AG04450 (cell line): ENCODE measurements around the gene PLEKHG4. TPM values are rescaled to one million over a fixed set of nuclear protein-coding genes. Genes with fewer than 3 reads are reported as not detected.

Experiments
- CTCF ChIA-PET: fragments of 300-600, 350-600 bp; formaldehyde crosslinking; extraction: SDS; loops from one replicate; lab custom pipeline; 2022; ENCODE audit warnings: antibody characterized with exemption, inconsistent platforms; lab: Charles Lee
- POLR2A ChIA-PET: fragments of 350-600 bp; formaldehyde crosslinking; extraction: SDS; loops from one replicate; lab custom pipeline; 2021; ENCODE audit warnings: antibody characterized with exemption, inconsistent platforms; lab: Yijun Ruan, JAX
- DNase-seq: peaks from one replicate; pipeline ENCODE4 v3.0.0-alpha.2; 2011; ENCODE audit warnings: low read depth, low spot score
- H3K27ac ChIP-seq: one replicate; pipeline ENCODE4 v1.5.1; 2012; ENCODE audit warnings: low read depth, low read length, control low read depth
- H3K27me3 ChIP-seq: one replicate; pipeline ENCODE4 v1.6.0; 2012; ENCODE audit warnings: low read length; ENCODE audit not compliant: control insufficient read depth, insufficient read depth
- H3K4me3 ChIP-seq: 2 replicates; pipeline ENCODE4 v1.5.1; 2011; ENCODE audit warnings: mild to moderate bottlenecking, low read depth, low read length, control low read depth
- H3K9me3 ChIP-seq: 2 replicates; pipeline ENCODE4 v1.5.1; 2012; ENCODE audit warnings: low read length; ENCODE audit not compliant: control insufficient read depth, insufficient read depth
- polyA plus RNA-seq: library from polyadenylated mRNA; depleted of rRNA; stranded (reverse); fragments of >200 nt; gene quantifications from 2 replicates; pipeline ENCODE4 v1.2.3, GENCODE V29; 2011
- TF ChIP-seq, protein P1 (sequence below): IDR thresholded peaks from 2 replicates; pipeline ENCODE4 v1.5.1; 2011; ENCODE audit warnings: low read depth, low read length, control low read depth, inconsistent platforms

The PLEKHG4 gene
- polyA plus RNA-seq, 1 experiment = 17.2 TPM

DNA sequence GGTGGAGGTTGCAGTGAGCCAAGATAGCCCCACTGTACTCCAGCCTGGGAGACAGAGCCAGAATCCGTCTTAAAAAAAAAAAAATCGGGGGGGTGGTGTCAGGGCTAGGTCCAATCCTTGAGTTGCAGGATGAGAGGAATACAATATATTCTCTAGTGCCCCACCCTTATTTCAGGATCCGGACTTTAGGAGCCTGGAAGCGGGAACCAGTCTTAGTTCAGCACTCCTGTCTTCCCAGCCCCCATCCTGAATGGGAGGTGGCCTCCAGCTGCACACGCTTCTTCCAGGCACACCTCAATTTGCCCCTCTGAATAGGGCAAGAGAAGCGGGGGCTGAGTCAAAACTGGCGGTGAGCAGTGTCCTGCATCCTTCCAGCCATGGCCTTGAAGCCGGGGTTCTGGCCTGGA, 33.7 kb upstream of the PLEKHG4 start:
- peak overlapping the region; percentile 90 for H3K27ac ChIP-seq
- ChIA-PET CTCF (interaction anchor here (0.6 kb wide), 1 partner anchor 253 kb away, joined by 3 read pairs; no protein-coding TSS in a partner anchor), POLR2A (interaction anchor here (0.6 to 2.3 kb wide), 8 partner anchors 10 to 39 kb away, joined by 3 to 8 read pairs (median 4); partner anchors contain the start of gene TMEM208)
- no peaks in the 10 kb centered on the region; the same call in 1 of the 2 replicates for H3K9me3 ChIP-seq
- no peak for DNase-seq
- peak overlapping the region; percentile 86 for H3K4me3 ChIP-seq
- TF ChIP-seq, protein P1, sequence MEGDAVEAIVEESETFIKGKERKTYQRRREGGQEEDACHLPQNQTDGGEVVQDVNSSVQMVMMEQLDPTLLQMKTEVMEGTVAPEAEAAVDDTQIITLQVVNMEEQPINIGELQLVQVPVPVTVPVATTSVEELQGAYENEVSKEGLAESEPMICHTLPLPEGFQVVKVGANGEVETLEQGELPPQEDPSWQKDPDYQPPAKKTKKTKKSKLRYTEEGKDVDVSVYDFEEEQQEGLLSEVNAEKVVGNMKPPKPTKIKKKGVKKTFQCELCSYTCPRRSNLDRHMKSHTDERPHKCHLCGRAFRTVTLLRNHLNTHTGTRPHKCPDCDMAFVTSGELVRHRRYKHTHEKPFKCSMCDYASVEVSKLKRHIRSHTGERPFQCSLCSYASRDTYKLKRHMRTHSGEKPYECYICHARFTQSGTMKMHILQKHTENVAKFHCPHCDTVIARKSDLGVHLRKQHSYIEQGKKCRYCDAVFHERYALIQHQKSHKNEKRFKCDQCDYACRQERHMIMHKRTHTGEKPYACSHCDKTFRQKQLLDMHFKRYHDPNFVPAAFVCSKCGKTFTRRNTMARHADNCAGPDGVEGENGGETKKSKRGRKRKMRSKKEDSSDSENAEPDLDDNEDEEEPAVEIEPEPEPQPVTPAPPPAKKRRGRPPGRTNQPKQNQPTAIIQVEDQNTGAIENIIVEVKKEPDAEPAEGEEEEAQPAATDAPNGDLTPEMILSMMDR = no peak
- no peaks in the 10 kb centered on the region for H3K27me3 ChIP-seq

DNA sequence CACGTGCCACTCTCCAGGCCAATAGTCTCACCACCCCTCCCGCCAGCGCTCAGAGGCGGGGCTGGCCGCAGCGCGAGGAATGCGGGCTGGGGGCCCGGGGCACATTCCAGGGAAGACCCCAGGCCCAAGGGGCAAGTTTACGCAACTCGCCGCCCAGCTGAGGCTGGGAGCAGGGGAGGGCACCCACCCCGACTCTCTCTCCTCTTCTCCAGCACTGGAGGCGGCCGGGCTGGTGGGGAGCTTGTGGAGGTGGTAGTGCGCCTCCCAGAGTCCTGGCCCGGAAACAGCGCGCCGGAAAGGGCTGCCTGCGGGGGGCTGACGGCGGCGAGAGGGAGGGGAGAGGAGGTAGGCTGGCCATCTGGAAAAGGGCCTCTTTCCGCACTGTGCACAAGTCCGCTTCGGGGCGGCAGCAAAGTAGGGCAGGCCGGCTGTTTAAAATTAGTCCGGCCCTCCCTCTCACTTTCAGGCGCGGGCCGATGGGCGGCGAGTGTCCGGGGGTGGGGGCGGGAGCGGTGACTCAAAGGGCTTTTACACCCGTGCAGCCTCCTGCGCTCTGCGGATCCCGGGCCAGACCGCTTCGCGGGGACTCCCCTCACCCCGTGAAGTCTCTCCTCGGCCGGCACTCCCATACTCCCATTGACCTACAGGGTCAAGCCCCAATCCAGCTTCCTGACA, 33.1 kb upstream of the PLEKHG4 start:
- Histone ChIP-seq H3K4me3 (peak overlapping the region; percentile 86), H3K9me3 (no peaks in the 10 kb centered on the region; the same call in 1 of the 2 replicates), H3K27me3 (no peaks in the 10 kb centered on the region), H3K27ac (peak overlapping the region; percentile 90)
- ChIA-PET POLR2A (interaction anchor here (0.7 to 1.1 kb wide), 6 partner anchors 10 to 40 kb away, joined by 3 to 5 read pairs (median 3); partner anchors contain the start of gene TMEM208), CTCF (no interaction called here)
- DNase-seq = peak; percentile 63
- TF ChIP-seq, protein P1 = peak; percentile 25

DNA sequence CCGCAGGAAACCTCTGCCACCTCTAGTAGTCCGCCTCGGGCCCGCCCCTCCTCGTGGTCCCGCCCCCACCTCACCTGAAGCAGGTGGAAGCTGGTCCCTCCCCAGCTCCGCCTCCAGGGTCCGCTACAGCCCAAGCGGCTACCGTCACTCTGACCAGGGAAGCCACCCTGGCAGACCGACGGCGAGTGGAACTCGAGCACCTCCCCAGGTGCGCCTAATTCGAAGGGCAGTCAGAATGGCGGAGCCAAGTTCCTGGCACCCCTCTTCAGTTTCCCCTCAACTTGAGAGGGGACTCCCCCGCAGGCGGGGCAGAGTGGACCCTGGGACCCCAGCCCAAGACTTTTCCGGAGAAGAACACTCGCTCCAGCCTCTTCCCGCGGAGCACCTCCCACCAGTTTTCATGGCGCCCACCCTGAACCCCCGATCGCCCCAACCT, 32.6 kb upstream of the PLEKHG4 start:
- ChIA-PET POLR2A (interaction anchor here (0.7 to 1.5 kb wide), 15 partner anchors 9 to 234 kb away, joined by 3 to 12 read pairs (median 4); partner anchors contain the start of genes ATP6V0D1, TMEM208 and TPPP3), CTCF (no interaction called here)
- no peak for DNase-seq
- peak overlapping the region; percentile 90 for H3K27ac ChIP-seq
- TF ChIP-seq, protein P1 = no peak
- H3K4me3 ChIP-seq = peak overlapping the region; percentile 86
- no peaks in the 10 kb centered on the region for H3K27me3 ChIP-seq
- no peaks in the 10 kb centered on the region; the same call in 1 of the 2 replicates for H3K9me3 ChIP-seq

DNA sequence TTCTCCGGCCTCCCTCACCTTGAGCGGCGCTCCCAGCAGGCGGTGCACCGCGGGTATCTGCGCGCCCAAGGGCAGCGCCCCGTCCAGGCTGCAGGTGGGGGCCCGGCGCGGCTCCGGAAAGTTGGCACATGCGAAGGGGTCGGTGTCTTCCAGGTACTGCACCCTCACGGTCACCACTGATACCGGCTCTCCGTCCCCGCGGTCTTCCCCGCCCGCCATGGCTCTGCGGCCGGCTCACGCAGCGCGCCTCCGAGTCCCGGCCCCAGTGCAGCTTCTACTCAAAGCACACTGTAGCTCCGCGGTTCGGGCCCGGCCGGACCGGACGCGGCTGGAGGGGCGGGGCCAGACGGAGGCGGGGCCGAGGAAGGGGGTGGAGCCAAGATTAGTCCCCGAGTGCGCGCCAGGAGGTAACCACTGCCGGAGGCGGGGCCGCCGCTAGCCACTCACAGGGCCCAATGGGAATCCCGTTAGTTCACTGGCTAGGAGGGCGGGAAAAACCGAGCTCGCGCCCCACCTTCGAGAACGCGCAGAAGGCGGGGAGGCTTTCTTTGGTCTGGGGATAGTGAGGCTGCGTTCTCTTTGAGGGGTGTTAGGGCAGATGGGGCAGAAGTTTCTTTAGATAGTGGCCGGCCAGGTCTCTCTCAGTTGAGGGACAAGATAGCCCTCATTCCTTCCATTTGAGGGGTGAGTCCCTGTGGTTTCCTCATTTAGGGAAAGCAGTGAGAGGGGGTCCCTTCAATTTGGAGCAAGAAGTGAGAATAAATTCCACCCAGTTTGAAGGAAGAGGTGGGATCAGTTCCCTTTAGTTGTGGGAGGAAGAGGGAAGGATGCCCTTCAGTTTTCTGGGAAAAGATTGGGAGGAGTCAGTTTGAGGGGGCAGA, 31.9 kb upstream of the PLEKHG4 start, which contains the start of gene FHOD1:
Gene FHOD1 (minus strand): TSS at position 290 of the 881 bp plus-strand sequence. CDS start 71 bp downstream, at position 219.
- H3K9me3 ChIP-seq = no peaks in the 10 kb centered on the region; the same call in 1 of the 2 replicates
- peak within 1 kb of the TSS; percentile 86 for H3K4me3 ChIP-seq
- peak; percentile 79 for DNase-seq
- ChIA-PET POLR2A (interaction anchor here (0.6 to 1.5 kb wide), 12 partner anchors 9 to 315 kb away, joined by 3 to 12 read pairs (median 4); partner anchors contain the start of genes ATP6V0D1, TMEM208 and TPPP3), CTCF (interaction anchor here (3.0 kb wide), 1 partner anchor 13 kb away, joined by 14 read pairs; no protein-coding TSS in a partner anchor)
- no peaks in the 10 kb centered on the region for H3K27me3 ChIP-seq
- TF ChIP-seq, protein P1 = no peak
- peak within 1 kb of the TSS; percentile 90 for H3K27ac ChIP-seq
